Naive B cell (primary cell): ENCODE results near the gene COPZ2. TPM values are rescaled to one million over a fixed set of nuclear protein-coding genes. Genes with fewer than 3 reads are reported as not detected.
"Not testable (repeated sequence)": the region's sequence is repeated elsewhere in the genome, so short reads cannot be mapped to it uniquely, and the experiment has no call there.

Experiments used
- ATAC-seq, 2 donors: fragments of 150-1000 bp; cut with Tn5 transposase; 2 replicates each; pipeline ENCODE4 v1.10.0; 2021; ENCODE audit warnings: low read depth in 2 of 2, mild to moderate bottlenecking in 2 of 2, moderate library complexity in 2 of 2
- DNase-seq: peaks from one replicate; pipeline ENCODE4 v3.0.0; 2022
- H3K27ac Mint-ChIP-seq, 6 donors: one replicate each; pipeline ENCODE4 v1.8.0; 2020 to 2022; ENCODE audit warnings: mild to moderate bottlenecking in 6 of 6, mixed read lengths in 6 of 6, moderate library complexity in 5 of 6, inconsistent platforms in 2 of 6
- H3K27me3 Mint-ChIP-seq, 3 donors: one replicate each; pipeline ENCODE4 v1.8.0; 2021 to 2022; ENCODE audit warnings: mixed read lengths in 3 of 3, mild to moderate bottlenecking in 1 of 3
- H3K36me3 Mint-ChIP-seq, 2 donors: one replicate each; pipeline ENCODE4 v1.8.0; 2020 to 2022; ENCODE audit warnings: mixed read lengths in 2 of 2, inconsistent platforms in 1 of 2, mild to moderate bottlenecking in 1 of 2
- H3K4me1 Mint-ChIP-seq, 3 donors: one replicate each; pipeline ENCODE4 v1.8.0; 2020 to 2022; ENCODE audit warnings: mixed read lengths in 3 of 3, inconsistent platforms in 1 of 3, mild to moderate bottlenecking in 1 of 3, moderate library complexity in 1 of 3
- H3K4me3 Mint-ChIP-seq, 8 donors: one replicate each; pipeline ENCODE4 v1.8.0; 2020 to 2022; ENCODE audit warnings: mild to moderate bottlenecking in 8 of 8, mixed read lengths in 8 of 8, moderate library complexity in 8 of 8, inconsistent platforms in 2 of 8
- H3K9me3 Mint-ChIP-seq, 7 donors: one replicate each; pipeline ENCODE4 v1.8.0; 2020 to 2022; ENCODE audit warnings: mixed read lengths in 7 of 7, mild to moderate bottlenecking in 5 of 7, inconsistent platforms in 2 of 7, moderate library complexity in 1 of 7
- polyA plus RNA-seq, 6 donors: library from polyadenylated mRNA; unstranded; fragments of 300-500 nt; fragmentation: Illumina TruSeq; gene quantifications; one replicate each; pipeline ENCODE4 v1.2.3, GENCODE V29; 2021; ENCODE audit warnings: low read depth in 6 of 6

The COPZ2 gene
- polyA plus RNA-seq, 6 donors from 2014 or later, result 0.81 to 2.5 (median 1.6) TPM; not detected in 1

DNA sequence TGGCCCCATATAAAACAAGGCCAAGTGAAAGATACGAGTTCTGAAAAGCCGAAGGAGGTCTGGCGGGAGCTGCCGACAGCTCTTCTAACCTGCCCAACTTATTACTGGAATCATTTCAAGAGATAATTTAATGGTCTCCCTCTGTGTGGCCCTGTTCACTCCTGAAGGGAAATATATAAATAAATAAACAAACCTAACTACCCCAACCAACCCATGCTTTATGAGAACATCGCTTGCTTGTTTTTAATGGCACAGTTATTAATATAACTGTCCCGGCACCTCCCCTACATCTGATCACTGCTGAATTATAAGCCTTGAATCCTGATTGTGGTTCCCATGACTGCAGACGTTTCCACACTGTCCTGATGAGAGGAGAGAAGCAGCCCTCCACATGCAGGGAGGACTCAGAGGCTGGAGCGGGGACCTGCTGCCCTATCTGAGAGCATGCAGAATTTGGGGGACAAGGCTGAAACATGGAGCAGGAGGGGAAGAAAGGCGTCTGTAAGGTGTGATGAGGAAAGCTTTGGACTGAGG is 44.5 kb downstream of the COPZ2 start:
- H3K27me3 Mint-ChIP-seq, result peaks cover 5 to 30% (median 24%) of the 10 kb centered on the region in 3 donors
- ATAC-seq, result no peak
- H3K36me3 Mint-ChIP-seq, result no peaks in the 10 kb centered on the region
- no peaks in the 10 kb centered on the region for H3K4me1 Mint-ChIP-seq
- no peak for DNase-seq
- no peak overlapping the region for H3K27ac Mint-ChIP-seq
- H3K9me3 Mint-ChIP-seq, result no peaks in the 10 kb centered on the region
- H3K4me3 Mint-ChIP-seq, result no peak overlapping the region

DNA sequence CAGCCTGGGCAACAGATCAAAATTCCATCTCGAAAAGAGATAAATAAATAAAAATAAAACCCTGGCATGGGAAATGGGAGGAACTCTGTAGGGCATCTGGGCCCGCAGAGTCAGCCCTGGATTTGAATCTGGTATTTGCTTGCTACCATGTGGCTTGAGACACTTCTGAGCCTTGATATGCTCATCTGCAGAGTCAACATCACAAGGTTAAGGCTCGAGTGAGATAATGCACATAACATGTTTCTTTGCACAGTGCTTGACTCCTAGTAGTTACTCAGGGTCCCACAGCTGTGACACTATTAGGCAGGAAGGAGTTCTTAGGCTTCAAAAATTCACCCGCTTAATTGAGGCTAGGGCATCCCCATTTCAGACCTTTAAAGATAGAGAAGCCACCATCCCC is 45.4 kb downstream of the COPZ2 start:
- no peaks in the 10 kb centered on the region for H3K36me3 Mint-ChIP-seq
- no peaks in the 10 kb centered on the region for H3K9me3 Mint-ChIP-seq
- DNase-seq (no peak), ATAC-seq (no peak)
- peak overlapping the region in 1 of 6 donors; percentile 59 for H3K27ac Mint-ChIP-seq
- no peaks in the 10 kb centered on the region for H3K4me1 Mint-ChIP-seq
- H3K27me3 Mint-ChIP-seq, result peaks cover 5 to 30% (median 24%) of the 10 kb centered on the region in 3 donors
- H3K4me3 Mint-ChIP-seq, result no peak overlapping the region

DNA sequence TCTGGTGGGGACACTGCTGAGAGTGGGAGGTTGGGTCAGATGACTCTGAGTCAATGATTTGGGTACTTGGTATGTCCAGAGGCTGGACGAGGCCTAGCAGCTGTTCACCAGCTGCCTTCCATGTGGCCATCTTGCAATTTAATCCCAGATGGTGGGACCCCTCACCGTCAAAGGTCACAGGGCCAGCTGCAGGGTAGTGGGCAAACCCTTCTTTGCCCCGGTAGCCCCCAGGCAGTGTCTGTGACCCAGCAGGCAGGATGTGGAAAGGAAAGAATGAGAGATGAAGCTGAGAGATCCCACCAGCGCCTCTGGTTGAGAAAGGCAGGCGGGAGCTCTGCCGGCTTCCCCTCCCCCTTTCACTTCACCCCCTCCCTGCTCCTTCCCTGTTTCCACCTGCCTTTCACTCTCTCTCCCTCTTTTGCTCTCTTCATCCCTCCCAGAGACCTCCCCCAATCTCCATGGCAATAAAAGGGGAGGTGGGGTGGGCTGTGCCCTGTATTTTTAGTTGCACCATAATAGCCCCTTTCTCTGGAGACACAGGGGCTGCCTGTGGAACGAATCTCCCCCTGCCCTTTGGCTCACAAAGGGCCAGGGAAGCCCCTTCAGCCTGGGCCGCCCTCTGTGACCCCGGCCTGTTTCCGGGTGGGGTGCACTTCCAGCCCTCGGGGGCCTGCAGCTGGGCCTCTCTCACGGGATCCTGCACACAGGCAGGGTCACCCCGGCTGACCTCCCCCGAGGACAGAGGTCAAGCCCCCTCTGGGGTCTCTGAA is 46.5 kb downstream of the COPZ2 start:
- ATAC-seq (no peak), DNase-seq (no peak)
- H3K27ac Mint-ChIP-seq, result peak overlapping the region in 1 of 6 donors; percentile 42
- peaks cover 0 to 2% (median 0%) of the 10 kb centered on the region in 3 donors for H3K4me1 Mint-ChIP-seq
- H3K4me3 Mint-ChIP-seq, result no peak overlapping the region
- no peaks in the 10 kb centered on the region for H3K9me3 Mint-ChIP-seq
- no peaks in the 10 kb centered on the region for H3K36me3 Mint-ChIP-seq
- peaks cover 0 to 24% (median 19%) of the 10 kb centered on the region in 3 donors for H3K27me3 Mint-ChIP-seq

DNA sequence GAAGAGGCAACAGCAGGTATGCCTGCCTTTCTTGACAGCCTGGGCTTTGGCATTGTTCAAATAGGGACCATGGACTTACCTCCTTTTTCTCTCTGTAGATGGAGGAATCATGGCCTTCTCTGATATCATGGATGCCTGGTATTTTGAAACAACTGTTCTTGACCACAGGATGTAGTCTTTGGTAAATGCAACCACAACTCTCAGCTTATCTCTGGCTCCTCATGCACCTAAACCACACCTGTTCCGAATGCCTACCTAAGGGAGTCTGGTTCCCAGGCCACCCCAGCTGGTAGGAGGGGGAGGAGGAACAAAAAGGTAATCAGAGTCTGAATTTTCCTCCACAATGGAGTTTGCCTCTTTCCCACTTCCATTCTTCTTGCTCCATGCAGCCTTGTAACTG is 47.9 kb downstream of the COPZ2 start:
- peaks cover 0 to 3% (median 2%) of the 10 kb centered on the region in 3 donors for H3K4me1 Mint-ChIP-seq
- DNase-seq, result no peak
- no peaks in the 10 kb centered on the region for H3K9me3 Mint-ChIP-seq
- H3K27me3 Mint-ChIP-seq, result peaks cover 0 to 22% (median 13%) of the 10 kb centered on the region in 3 donors
- ATAC-seq, result no peak
- H3K4me3 Mint-ChIP-seq, result peak overlapping the region in 1 of 8 donors; percentile 15
- H3K27ac Mint-ChIP-seq, result no peak overlapping the region
- H3K36me3 Mint-ChIP-seq, result no peaks in the 10 kb centered on the region

DNA sequence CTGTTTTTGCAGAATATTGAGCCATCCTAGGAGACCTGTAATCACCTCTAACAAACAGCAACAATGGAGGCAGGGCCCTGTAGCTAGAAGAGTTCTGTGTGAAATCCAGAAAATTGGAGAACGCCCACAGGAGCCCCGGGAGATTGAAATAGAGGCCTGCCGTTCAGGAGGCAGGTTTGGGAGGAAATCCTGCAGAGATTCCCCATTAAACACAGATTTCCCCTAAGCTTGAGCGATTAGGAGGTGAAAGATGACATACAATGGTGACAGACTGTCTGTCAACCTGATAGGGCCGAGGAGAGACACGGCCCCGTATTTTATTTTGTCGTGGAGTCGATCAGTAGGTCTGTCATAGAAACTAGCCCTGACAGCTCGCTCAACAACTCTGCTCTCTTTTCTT is 48.4 kb downstream of the COPZ2 start:
- H3K36me3 Mint-ChIP-seq, result no peaks in the 10 kb centered on the region

DNA sequence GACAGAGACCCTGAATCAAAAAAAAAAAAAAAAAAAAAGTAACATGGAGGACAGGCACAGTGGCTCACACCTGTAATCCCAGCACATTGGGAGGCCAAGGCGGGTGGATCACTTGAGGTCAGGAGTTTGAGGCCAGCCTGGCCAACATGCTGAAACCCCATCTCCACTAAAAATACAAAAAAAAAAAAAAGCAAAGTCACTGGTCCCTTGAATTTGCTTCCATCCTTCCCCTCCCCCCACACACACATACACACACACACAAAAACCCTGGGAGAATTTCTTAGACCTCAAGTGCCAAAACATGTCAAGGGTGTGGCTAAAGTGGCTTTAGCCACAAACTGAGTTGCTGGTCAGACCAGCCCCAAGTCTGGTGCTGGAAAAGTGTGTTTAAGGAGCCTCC is 49.2 kb downstream of the COPZ2 start:
- not testable (repeated sequence) for H3K27ac Mint-ChIP-seq, H3K4me3 Mint-ChIP-seq, H3K9me3 Mint-ChIP-seq, H3K4me1 Mint-ChIP-seq, ATAC-seq, H3K36me3 Mint-ChIP-seq, DNase-seq
- peaks cover 0 to 11% (median 6%) of the 10 kb centered on the region in 3 donors for H3K27me3 Mint-ChIP-seq

More for the DNA sequence above, 48.4 kb downstream of the COPZ2 start:
- ATAC-seq (no peak), DNase-seq (no peak)
- H3K4me1 Mint-ChIP-seq, result peaks cover 0 to 3% (median 2%) of the 10 kb centered on the region in 3 donors
- no peak overlapping the region for H3K4me3 Mint-ChIP-seq
- H3K27me3 Mint-ChIP-seq, result peaks cover 0 to 17% (median 7%) of the 10 kb centered on the region in 3 donors
- H3K9me3 Mint-ChIP-seq, result no peaks in the 10 kb centered on the region
- H3K27ac Mint-ChIP-seq, result peak overlapping the region in 1 of 6 donors; percentile 1

DNA sequence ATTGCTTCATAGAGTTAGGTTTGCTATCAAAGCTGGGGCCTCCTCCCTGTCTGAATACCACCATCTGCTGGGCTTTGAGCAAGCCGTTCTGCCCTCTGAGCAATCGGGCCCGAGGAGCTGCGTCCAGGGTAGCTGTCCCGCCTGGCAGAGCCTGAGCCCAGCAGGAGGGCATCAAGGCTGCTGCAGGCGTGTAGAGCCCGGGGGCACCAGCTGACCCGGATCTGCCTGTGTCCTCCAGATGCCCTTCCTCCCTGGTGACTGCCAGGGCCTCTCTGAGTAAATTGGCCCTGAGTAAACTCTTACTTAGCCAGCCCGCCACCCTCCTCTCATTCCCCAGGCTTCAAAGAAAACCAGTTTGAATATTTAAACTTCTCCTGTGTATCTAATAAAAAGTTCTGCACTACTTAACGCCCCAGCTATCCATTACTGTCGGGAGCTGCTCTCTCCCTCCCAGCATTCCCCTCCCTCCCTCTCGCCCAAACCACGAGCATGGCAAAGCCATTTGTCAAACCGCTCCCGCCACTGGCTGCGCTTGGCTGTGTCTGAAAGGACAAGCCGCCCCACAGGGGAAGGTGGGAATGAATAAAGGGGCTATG is 50.3 kb downstream of the COPZ2 start:
- H3K27me3 Mint-ChIP-seq, result no peaks in the 10 kb centered on the region
- no peak overlapping the region for H3K4me3 Mint-ChIP-seq
- ATAC-seq (no peak), DNase-seq (no peak)
- H3K36me3 Mint-ChIP-seq, result no peaks in the 10 kb centered on the region
- no peaks in the 10 kb centered on the region for H3K9me3 Mint-ChIP-seq
- peaks cover 0 to 3% (median 2%) of the 10 kb centered on the region in 3 donors for H3K4me1 Mint-ChIP-seq
- no peak overlapping the region for H3K27ac Mint-ChIP-seq

DNA sequence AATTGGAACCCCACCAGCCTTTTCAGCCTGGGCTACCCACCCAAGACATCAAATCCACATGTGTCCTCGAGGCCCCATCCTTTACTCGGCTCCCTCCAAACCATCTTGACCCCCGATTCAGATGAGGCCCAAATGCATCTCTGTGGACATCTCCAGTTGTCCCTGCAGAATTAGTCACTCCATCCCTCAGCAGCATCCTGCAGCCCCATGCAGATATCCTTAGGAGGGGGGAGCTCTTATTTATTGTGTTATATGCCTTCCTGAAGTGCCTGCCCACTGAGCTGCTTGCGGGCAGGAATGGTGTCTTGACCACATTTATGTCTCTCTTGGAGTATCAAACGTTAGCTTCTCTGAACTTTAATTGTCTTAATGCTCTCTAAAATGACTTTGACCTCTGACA is 51.1 kb downstream of the COPZ2 start:
- Mint-ChIP-seq H3K4me3 (no peak overlapping the region), H3K9me3 (no peaks in the 10 kb centered on the region), H3K36me3 (no peaks in the 10 kb centered on the region), H3K4me1 (peaks cover 0 to 3% (median 2%) of the 10 kb centered on the region in 3 donors), H3K27me3 (no peaks in the 10 kb centered on the region), H3K27ac (peak overlapping the region in 1 of 6 donors; percentile 70)
- DNase-seq, result no peak
- ATAC-seq, result no peak

DNA sequence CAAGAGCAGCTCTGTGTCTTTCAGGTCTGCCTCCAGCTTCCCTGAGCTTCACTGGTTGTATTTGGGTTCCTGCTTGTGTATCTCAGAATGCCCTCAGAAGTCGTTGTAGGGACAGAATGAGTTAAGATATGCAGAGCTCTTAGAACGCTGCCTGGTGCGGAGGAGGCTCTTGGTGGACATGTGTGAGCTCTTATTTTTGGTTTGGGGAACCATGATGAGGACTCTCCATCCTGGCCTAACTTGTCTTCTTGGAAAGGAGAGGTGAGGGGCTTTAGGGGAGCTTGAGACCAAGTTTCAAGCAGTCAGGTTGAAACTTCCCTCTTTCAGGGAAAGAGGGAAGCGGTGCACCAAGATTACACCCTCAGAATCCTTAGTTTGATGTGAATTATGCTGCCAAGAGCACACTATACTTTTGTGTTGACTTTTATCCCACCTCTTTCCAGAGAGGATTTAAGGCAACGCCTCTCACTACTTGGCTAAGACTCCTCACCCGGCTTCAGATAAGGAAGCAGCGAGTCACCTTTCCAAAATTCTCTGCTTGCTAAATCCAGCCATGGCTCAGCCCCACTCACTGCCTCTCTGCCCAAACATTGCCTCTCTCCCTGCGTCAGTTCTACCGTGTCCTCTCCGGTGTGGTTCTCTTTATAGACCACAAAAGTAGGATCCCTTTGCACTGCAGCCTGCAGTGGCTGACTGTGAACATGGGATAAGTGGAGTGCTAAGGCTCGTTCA is 53.9 kb downstream of the COPZ2 start:
- ATAC-seq (no peak), DNase-seq (no peak)
- Mint-ChIP-seq H3K4me1 (peaks cover 0 to 7% (median 2%) of the 10 kb centered on the region in 3 donors), H3K4me3 (no peak overlapping the region), H3K27ac (peak overlapping the region in 3 of 6 donors; percentile 51 to 87 (median 74)), H3K27me3 (no peaks in the 10 kb centered on the region), H3K36me3 (peaks cover 8 to 10% of the 10 kb centered on the region in 2 donors), H3K9me3 (no peaks in the 10 kb centered on the region)

DNA sequence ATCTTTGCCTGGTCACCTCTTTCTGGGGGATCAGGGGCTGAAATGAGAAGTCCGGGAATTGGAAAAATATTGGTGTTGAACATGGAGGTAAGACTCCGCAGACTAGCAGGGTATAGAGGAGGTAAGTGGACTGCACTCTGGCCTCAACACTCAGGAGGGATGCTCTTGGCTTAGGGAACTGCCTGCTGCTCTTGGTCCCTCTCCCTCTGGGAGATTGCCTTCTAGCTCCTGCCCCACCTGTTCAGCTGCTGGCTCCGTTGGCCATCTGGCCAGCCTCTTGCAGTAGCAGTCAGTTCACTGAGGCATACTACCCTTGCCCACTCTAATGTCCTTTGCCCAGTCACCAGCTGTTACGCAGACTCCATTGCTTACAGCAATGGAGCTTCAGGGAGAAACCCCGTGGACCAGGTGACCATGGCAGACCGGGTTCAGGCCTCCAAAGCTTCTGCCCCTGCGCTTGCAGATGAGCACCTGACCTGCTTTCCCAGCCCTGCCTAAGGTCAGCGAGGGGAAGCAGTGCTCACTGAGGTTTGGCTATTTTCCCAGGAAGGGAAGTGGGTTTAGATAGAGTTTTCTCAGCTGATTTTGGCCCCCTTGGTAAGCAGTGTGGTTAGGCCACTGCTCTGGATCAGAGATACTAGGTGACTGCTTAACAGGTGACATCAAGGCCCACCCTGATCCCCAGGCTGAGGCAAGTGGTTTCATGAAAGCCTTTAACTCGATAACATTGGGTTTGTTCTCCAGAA is 54.8 kb downstream of the COPZ2 start:
- H3K27me3 Mint-ChIP-seq, result no peaks in the 10 kb centered on the region

DNA sequence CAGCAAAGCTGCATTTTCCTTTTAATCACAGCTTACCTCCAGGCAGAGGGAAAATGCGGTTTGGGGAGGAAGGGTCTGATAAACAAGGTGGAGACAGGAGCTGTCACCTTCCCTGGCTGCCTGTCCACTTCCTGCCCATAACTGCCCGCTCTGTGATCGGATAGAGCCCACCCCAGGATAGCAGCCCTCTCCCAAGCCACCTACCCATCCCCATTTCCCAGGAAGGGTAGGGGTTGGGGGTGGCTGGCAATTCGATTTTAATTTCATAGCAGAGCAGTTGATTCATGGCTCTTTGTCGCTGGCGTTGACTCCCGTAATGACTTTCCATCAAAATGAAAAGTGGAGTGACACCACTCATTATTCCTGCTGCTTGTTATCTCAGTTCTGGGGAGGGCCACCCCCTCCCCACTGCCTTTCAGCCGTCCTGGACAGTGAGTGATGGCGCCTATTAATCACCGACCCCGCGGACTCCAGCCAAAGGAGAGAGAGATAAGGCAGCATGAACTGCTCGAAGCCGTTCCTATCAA is 55.4 kb downstream of the COPZ2 start:
- ATAC-seq, result no peak
- Mint-ChIP-seq H3K4me1 (peaks cover 0 to 7% (median 6%) of the 10 kb centered on the region in 3 donors), H3K4me3 (no peak overlapping the region), H3K27ac (no peak overlapping the region), H3K27me3 (no peaks in the 10 kb centered on the region), H3K9me3 (no peaks in the 10 kb centered on the region), H3K36me3 (peaks cover 8 to 10% of the 10 kb centered on the region in 2 donors)
- no peak for DNase-seq

More for the DNA sequence above, 54.8 kb downstream of the COPZ2 start:
- no peak overlapping the region for H3K4me3 Mint-ChIP-seq
- peaks cover 8 to 10% of the 10 kb centered on the region in 2 donors for H3K36me3 Mint-ChIP-seq
- no peak overlapping the region for H3K27ac Mint-ChIP-seq
- no peaks in the 10 kb centered on the region for H3K9me3 Mint-ChIP-seq
- no peak for DNase-seq
- no peak for ATAC-seq
- H3K4me1 Mint-ChIP-seq, result peaks cover 0 to 7% (median 6%) of the 10 kb centered on the region in 3 donors

DNA sequence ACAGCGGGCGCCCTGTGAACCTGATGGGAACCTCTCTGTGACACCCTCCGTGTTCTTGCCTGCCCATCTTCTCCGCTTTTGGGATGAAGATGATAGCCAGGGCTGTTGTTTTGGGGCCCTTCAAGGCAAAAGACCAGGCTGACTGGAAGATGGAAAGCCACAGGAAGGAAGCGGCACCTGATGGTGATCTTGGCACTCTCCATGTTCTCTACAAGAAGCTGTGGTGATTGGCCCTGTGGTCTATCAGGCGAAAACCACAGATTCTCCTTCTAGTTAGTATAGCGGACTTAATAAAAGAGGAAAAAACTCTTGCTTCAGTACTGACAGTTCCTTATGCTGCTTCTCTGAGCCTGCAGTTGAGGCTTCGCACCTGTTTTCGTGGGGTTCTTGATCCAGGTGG is 56.1 kb downstream of the COPZ2 start:
- H3K4me1 Mint-ChIP-seq, result peaks cover 0 to 7% (median 5%) of the 10 kb centered on the region in 3 donors
- no peaks in the 10 kb centered on the region for H3K9me3 Mint-ChIP-seq
- no peak for ATAC-seq
- DNase-seq, result no peak
- peaks cover 8 to 10% of the 10 kb centered on the region in 2 donors for H3K36me3 Mint-ChIP-seq
- no peak overlapping the region for H3K27ac Mint-ChIP-seq
- no peak overlapping the region for H3K4me3 Mint-ChIP-seq
- H3K27me3 Mint-ChIP-seq, result no peaks in the 10 kb centered on the region
